H1 (cell line): ENCODE results near the gene RANBP17. TPM values are rescaled to one million over a fixed set of nuclear protein-coding genes. Genes with fewer than 3 reads are reported as not detected.

Experiments used
- CTCF ChIA-PET: fragments of 300-600 bp; sonication (Branson Sonifier 250); formaldehyde crosslinking; loops from one replicate; lab custom pipeline; 2021; ENCODE audit not compliant: partially characterized antibody; lab: Charles Lee
- POLR2A ChIA-PET: fragments of 300-600 bp; sonication (Branson Sonifier 250); formaldehyde crosslinking; loops from one replicate; lab custom pipeline; 2021; ENCODE audit warnings: inconsistent platforms; ENCODE audit not compliant: partially characterized antibody; lab: Charles Lee
- DNase-seq, 2 experiments: peaks; one replicate each; pipeline versions ENCODE4 v3.0.0 to v3.0.0-alpha.2; 2010 to 2022; ENCODE audit warnings: low spot score in 2 of 2, low read depth in 1 of 2, mixed read lengths in 1 of 2
- FAIRE-seq: peaks from 2 replicates; lab custom pipeline; 2011; peaks lifted over from hg19 to GRCh38; lab: Jason Lieb, UNC
- H2AFZ ChIP-seq: 2 replicates; pipeline ENCODE4 v1.8.1; 2012; ENCODE audit warnings: low read length, inconsistent platforms
- H2AK5ac ChIP-seq: 2 replicates; pipeline ENCODE4 v1.6.1; 2013; ENCODE audit warnings: low read depth, low read length
- H2BK120ac ChIP-seq: replicated peaks from 2 replicates; pipeline ENCODE3; 2013; ENCODE audit warnings: low read depth, low read length, inconsistent platforms
- H2BK12ac ChIP-seq: 2 replicates; pipeline ENCODE4 v1.6.1; 2013; ENCODE audit warnings: low read depth, low read length
- H2BK15ac ChIP-seq: 2 replicates; pipeline ENCODE4 v1.6.1; 2013; ENCODE audit warnings: low read length
- H2BK20ac ChIP-seq: 2 replicates; pipeline ENCODE4 v1.6.1; 2013; ENCODE audit warnings: low read length
- H2BK5ac ChIP-seq: 2 replicates; pipeline ENCODE4 v1.6.1; 2013; ENCODE audit warnings: low read depth, low read length
- H3K14ac ChIP-seq: 2 replicates; pipeline ENCODE4 v1.6.1; 2013; ENCODE audit warnings: inconsistent platforms; ENCODE audit not compliant: insufficient read length
- H3K18ac ChIP-seq: 2 replicates; pipeline ENCODE4 v1.6.1; 2013; ENCODE audit warnings: low read length; ENCODE audit errors: extremely low read depth
- H3K23ac ChIP-seq: 2 replicates; pipeline ENCODE4 v1.6.1; 2013; ENCODE audit warnings: inconsistent platforms; ENCODE audit not compliant: insufficient read length
- H3K23me2 ChIP-seq: 2 replicates; pipeline ENCODE4 v1.6.1; 2013; ENCODE audit warnings: low read depth, low read length
- H3K27ac ChIP-seq: 2 replicates; pipeline ENCODE4 v1.6.1; 2011; ENCODE audit warnings: low read depth, low read length, inconsistent platforms
- H3K27me3 ChIP-seq, 4 experiments: replicated peaks in 1 of 4; 1 replicate in 1 of 4; 2 replicates in 3 of 4; pipeline versions ENCODE4 v1.6.1 to v1.8.1; 2011 to 2013; ENCODE audit warnings: low read length in 3 of 4, mild to moderate bottlenecking in 3 of 4, inconsistent platforms in 2 of 4, mixed read lengths in 2 of 4, moderate library complexity in 1 of 4; ENCODE audit not compliant: control insufficient read depth in 3 of 4, insufficient read depth in 3 of 4; ENCODE audit errors: extremely low read depth in 1 of 4
- H3K36me3 ChIP-seq, 4 experiments: 2 replicates each; pipeline versions ENCODE4 v1.6.1 to v1.8.1; 2011 to 2013; ENCODE audit warnings: mild to moderate bottlenecking in 4 of 4, low read length in 3 of 4, moderate library complexity in 2 of 4, control low read depth in 1 of 4, inconsistent platforms in 1 of 4; ENCODE audit not compliant: insufficient read depth in 4 of 4, control insufficient read depth in 2 of 4
- H3K4ac ChIP-seq: replicated peaks from 2 replicates; pipeline ENCODE3; 2013; ENCODE audit warnings: low read length, low read depth, mixed read lengths, inconsistent platforms; ENCODE audit not compliant: insufficient read length
- H3K4me1 ChIP-seq, 4 experiments: replicated peaks in 1 of 4; 1 replicate in 1 of 4; 2 replicates in 3 of 4; pipeline versions ENCODE4 v1.6.1 to v1.8.1; 2011 to 2013; ENCODE audit warnings: low read length in 3 of 4, inconsistent platforms in 2 of 4, mixed read lengths in 1 of 4; ENCODE audit not compliant: insufficient read depth in 4 of 4, control insufficient read depth in 3 of 4
- H3K4me2 ChIP-seq, 2 experiments: 2 replicates each; pipeline versions ENCODE4 v1.6.1 to v1.8.1; 2011 to 2013; ENCODE audit warnings: low read depth in 2 of 2, low read length in 2 of 2, control low read depth in 1 of 2, inconsistent platforms in 1 of 2, mild to moderate bottlenecking in 1 of 2; ENCODE audit not compliant: insufficient read depth in 1 of 2
- H3K4me3 ChIP-seq, 4 experiments: fragments of 200-600, 300-600 bp in 1 of 4; sonication (generic), shearing (Covaris generic), sonication (Bioruptor Twin) in 1 of 4; 2 replicates each; pipeline versions ENCODE4 v1.5.1 to v1.8.1; 2011 to 2016; ENCODE audit warnings: low read length in 4 of 4, low read depth in 3 of 4, control low read depth in 2 of 4, inconsistent platforms in 2 of 4, mild to moderate bottlenecking in 2 of 4, mixed read lengths in 1 of 4, moderate library complexity in 1 of 4; ENCODE audit not compliant: insufficient read depth in 2 of 4; ENCODE audit errors: extremely low read depth in 1 of 4
- H3K56ac ChIP-seq: replicated peaks from 2 replicates; pipeline ENCODE3; 2013; ENCODE audit warnings: low read depth, mild to moderate bottlenecking, mixed read lengths, low read length, inconsistent platforms; ENCODE audit not compliant: insufficient read length
- H3K79me1 ChIP-seq: 2 replicates; pipeline ENCODE4 v1.6.1; 2013; ENCODE audit warnings: low read depth, low read length, control low read depth
- H3K79me2 ChIP-seq, 2 experiments: 2 replicates each; pipeline versions ENCODE4 v1.6.1 to v1.8.1; 2012 to 2013; ENCODE audit warnings: low read length in 2 of 2, mild to moderate bottlenecking in 2 of 2, inconsistent platforms in 1 of 2; ENCODE audit not compliant: insufficient read depth in 2 of 2, control insufficient read depth in 1 of 2
- H3K9ac ChIP-seq, 4 experiments: replicated peaks in 1 of 4; 1 replicate in 1 of 4; 2 replicates in 3 of 4; pipeline versions ENCODE4 v1.6.1 to v1.8.1; 2011 to 2013; ENCODE audit warnings: low read depth in 3 of 4, low read length in 3 of 4, control low read depth in 2 of 4, mild to moderate bottlenecking in 2 of 4, moderate library complexity in 2 of 4, inconsistent platforms in 1 of 4; ENCODE audit errors: extremely low read depth in 1 of 4
- H3K9me3 ChIP-seq, 2 experiments: 2 replicates each; pipeline versions ENCODE4 v1.6.1 to v1.8.1; 2012 to 2013; ENCODE audit warnings: mild to moderate bottlenecking in 2 of 2, moderate library complexity in 2 of 2, control low read depth in 1 of 2, inconsistent platforms in 1 of 2, low read depth in 1 of 2, low read length in 1 of 2, mixed read lengths in 1 of 2; ENCODE audit not compliant: insufficient read depth in 2 of 2
- H4K20me1 ChIP-seq, 2 experiments: replicated peaks in 1 of 2; 2 replicates each; pipeline versions ENCODE3 to v1.8.1; 2011 to 2013; ENCODE audit warnings: inconsistent platforms in 2 of 2, low read length in 2 of 2, mild to moderate bottlenecking in 1 of 2; ENCODE audit not compliant: insufficient read depth in 2 of 2, control insufficient read depth in 1 of 2
- H4K5ac ChIP-seq: 2 replicates; pipeline ENCODE4 v1.6.1; 2013; ENCODE audit warnings: low read length, low read depth, mixed read lengths, inconsistent platforms; ENCODE audit not compliant: insufficient read length
- H4K8ac ChIP-seq: 2 replicates; pipeline ENCODE4 v1.8.0; 2013; ENCODE audit warnings: mild to moderate bottlenecking, moderate library complexity, low read length, inconsistent platforms; ENCODE audit not compliant: insufficient read depth; ENCODE audit errors: extremely low read depth
- H4K91ac ChIP-seq: replicated peaks from 2 replicates; pipeline ENCODE3; 2013; ENCODE audit warnings: low read length, mixed read lengths, inconsistent platforms; ENCODE audit not compliant: insufficient read length
- ATF2 ChIP-seq: IDR thresholded peaks from 2 replicates; pipeline ENCODE4 v1.6.1; 2012; ENCODE audit warnings: low read length, inconsistent platforms
- BCL11A ChIP-seq, 2 experiments: IDR thresholded peaks; one replicate each; pipeline ENCODE4 v1.6.1; 2011; ENCODE audit warnings: low read depth in 2 of 2, low read length in 2 of 2, mild to moderate bottlenecking in 2 of 2
- EZH2 ChIP-seq: fragments of 200-600 bp; sonication (generic); IDR thresholded peaks from 2 replicates; pipeline ENCODE4 v1.7.1; 2012; ENCODE audit warnings: low read depth, mild to moderate bottlenecking, moderate library complexity, low read length, inconsistent platforms; ENCODE audit not compliant: severe bottlenecking
- GABPA ChIP-seq: IDR thresholded peaks from 2 replicates; pipeline ENCODE4 v1.6.1; 2011; ENCODE audit warnings: mild to moderate bottlenecking, low read length, moderate library complexity, borderline replicate concordance; ENCODE audit not compliant: insufficient read depth
- HDAC6 ChIP-seq: IDR thresholded peaks from one replicate; pipeline ENCODE4 v1.7.1; 2012; ENCODE audit warnings: low read depth, mild to moderate bottlenecking, inconsistent platforms, low read length, moderate library complexity
- MAFK ChIP-seq: IDR thresholded peaks from 2 replicates; pipeline ENCODE4 v1.6.1; 2012; ENCODE audit warnings: low read depth, mild to moderate bottlenecking, improper control_type of control experiment, low read length
- MAX ChIP-seq: IDR thresholded peaks from 2 replicates; pipeline ENCODE4 v1.6.1; 2012; ENCODE audit warnings: inconsistent platforms
- RFX5 ChIP-seq: IDR thresholded peaks from 2 replicates; pipeline ENCODE4 v1.6.1; 2011; ENCODE audit warnings: low read depth, low read length, improper control_type of control experiment, borderline replicate concordance
- SRF ChIP-seq: IDR thresholded peaks from 2 replicates; pipeline ENCODE4 v1.6.1; 2011; ENCODE audit warnings: mild to moderate bottlenecking, low read depth, low read length, moderate library complexity
- WGBS, 2 experiments: shearing (Covaris generic) in 1 of 2; methylation state at CpG; one replicate each; pipeline versions ENCODE4 v1.1.6 to v1.1.7; 2013 to 2015; ENCODE audit warnings: low lambda C conversion rate in 2 of 2, mixed read lengths in 2 of 2, inconsistent platforms in 1 of 2, low coverage in 1 of 2, missing lambda C conversion rate in 1 of 2; ENCODE audit not compliant: insufficient replicate concordance in 2 of 2, insufficient coverage in 1 of 2, insufficient read length in 1 of 2; ENCODE audit errors: extremely low coverage in 1 of 2, missing lambda C conversion rate in 1 of 2; 5-methylcytosine and 5-hydroxymethylcytosine counted together
- polyA plus RNA-seq, 7 experiments: library from polyadenylated mRNA; depleted of rRNA in 3 of 7; stranded (reverse) in 5 of 7; unstranded in 2 of 7; fragments of >200 nt in 5 of 7; fragments of 200-250 nt in 2 of 7; gene quantifications; 1 replicate in 5 of 7; 2 replicates in 1 of 7; 4 replicates in 1 of 7; pipeline versions ENCODE4 v1.2.1 to v1.2.3, GENCODE V29; 2011 to 2013; ENCODE audit warnings: missing spikeins in 2 of 7, mixed read lengths in 2 of 7
- total RNA-seq: library from RNA; stranded (reverse); fragmentation: NEBNext Ultra II Directional; extraction: Animal tissue kit (Norgen Biotek cat#: 25700); gene quantifications from 2 replicates; pipeline ENCODE4 v1.2.1, GENCODE V29; 2021

RANBP17 gene
- total and polyA plus RNA-seq, 2 of the 8 experiments (the other 6 are each of a cell fraction or from before 2014, with no cell fraction given), result 8.6 to 21.3 TPM

- CTCF ChIA-PET, result interaction anchor here (1.2 to 1.3 kb wide), 2 partner anchors 9 to 12 kb away, joined by 3 read pairs; no protein-coding TSS in a partner anchor
- H3K79me1 ChIP-seq, result no peaks in the 10 kb centered on the region
- no peak for TF ChIP-seq SRF
- no peak for TF ChIP-seq MAX
- no peak for TF ChIP-seq GABPA
- TF ChIP-seq HDAC6, result no peak
- no peak for TF ChIP-seq MAFK
- TF ChIP-seq EZH2, result peak; percentile 84
- no peak for TF ChIP-seq ATF2
- no peak for TF ChIP-seq RFX5
- TF ChIP-seq BCL11A (IDR thresholded peaks at IDR 0.05; ENCODE audit: low read depth in 2 of 2, low read length in 2 of 2), result no peak
These were observed 450.5 kb downstream of the RANBP17 start for GRCh38 chr5:171312129-171312974.

More at GRCh38 chr5:171312129-171312974, 450.5 kb downstream of the RANBP17 start:
- no peak for FAIRE-seq
- H2BK15ac ChIP-seq, result no peak overlapping the region
- H2AFZ ChIP-seq, result no peak overlapping the region
- H3K79me2 ChIP-seq, result no peaks in the 10 kb centered on the region
- H3K36me3 ChIP-seq, result peaks cover 0 to 27% (median 0%) of the 10 kb centered on the region in 4 experiments; a peak in 1 of 8 replicates
- H3K23me2 ChIP-seq, result peaks cover 2% of the 10 kb centered on the region; the same call in 1 of the 2 replicates
- peak overlapping the region in 2 of 4 experiments; percentile 6 to 50; a peak in 3 of 8 replicates for H3K4me3 ChIP-seq
- no peak overlapping the region for H2AK5ac ChIP-seq
- H3K4ac ChIP-seq, result no peak overlapping the region
- peak in 1 of 2 experiments; percentile 65 for DNase-seq
- peak overlapping the region; percentile 55 to 74 for H3K4me2 ChIP-seq
- peaks cover 17 to 41% of the 10 kb centered on the region in 2 experiments for H4K20me1 ChIP-seq
- no peak overlapping the region for H4K8ac ChIP-seq
- H3K9me3 ChIP-seq, result no peaks in the 10 kb centered on the region; a peak in 1 of 4 replicates
- H4K91ac ChIP-seq, result no peak overlapping the region
- no peak overlapping the region for H3K23ac ChIP-seq
- peaks cover 0 to 39% (median 22%) of the 10 kb centered on the region in 4 experiments; a peak in 6 of 7 replicates for H3K4me1 ChIP-seq
- POLR2A ChIA-PET, result interaction anchor here (1.9 kb wide), 1 partner anchor 18 kb away, joined by 5 read pairs; no protein-coding TSS in a partner anchor
- H2BK120ac ChIP-seq, result no peak overlapping the region
- no peak overlapping the region for H3K9ac ChIP-seq
- H2BK12ac ChIP-seq, result no peak overlapping the region
- H3K56ac ChIP-seq, result no peak overlapping the region
- peaks cover 94 to 100% (median 99%) of the 10 kb centered on the region in 4 experiments for H3K27me3 ChIP-seq
- H3K27ac ChIP-seq, result no peak overlapping the region
- no peak overlapping the region for H2BK20ac ChIP-seq
- WGBS, 2 experiments, result 4% methylated on average over 67 of the region's 74 CpGs; no CpG with 5 or more reads in 1 of the 2 experiments
- H2BK5ac ChIP-seq, result no peak overlapping the region
- no peak overlapping the region for H3K14ac ChIP-seq
- H3K18ac ChIP-seq, result no peak overlapping the region; the same call in 1 of the 2 replicates
- H4K5ac ChIP-seq, result no peak overlapping the region
